Heart left ventricle (tissue), 13 donors: ENCODE data around the gene SLC25A29.

Source experiments
- CTCF ChIP-seq, 12 donors: fragments of 200-600 bp; sonication (generic) in 4 of 12; IDR thresholded peaks; one replicate each; pipeline versions ENCODE4 v1.5.0 to v1.8.0; 2018 to 2022; ENCODE audit warnings: antibody characterized with exemption in 12 of 12, mild to moderate bottlenecking in 5 of 12
- POLR2A ChIP-seq, 2 donors: fragments of 450-650 bp; IDR thresholded peaks; one replicate each; pipeline ENCODE4 v1.6.1; 2017; ENCODE audit warnings: antibody characterized with exemption in 2 of 2, mild to moderate bottlenecking in 2 of 2, moderate library complexity in 2 of 2
- donor health status: ischemic (EF 13 %, LVEDD 7.1; RV severe dilation, severe dysfunction).
- donor health status: DM: no; HTN: yes; CAD: no.
- donor health status: DM: no; HTN: no; CAD: no.
- donor health status: ischemic (EF 25% LVEDD 6.9; RV normal size, moderate dysfunction).
- donor health status: ischemic (EF 25% LVEDD 5.7; RV mildly dilated, moderate dysfunction).
- donor health status: ischemic (EF 35%, LVEDD 5.7; RV mildly dilated, moderate dysfunction).
- donor health status: nonischemic (EF 11% LVEDD 7.7; RV severe dilation, severe dysfunction).
- donor health status: DM: yes; HTN: yes; CAD: no.
- donor health status: PGD.
- donor health status: ischemic (EF 29% LVEDD 5.4; RV normal size, mild dysfunction).
- donor health status: nonischemic (EF 23%, LVEDD 6.1; RV moderate dilation, normal function).

GRCh38 chr14:100321473-100322137 is 15.4 kb upstream of the SLC25A29 start:
- TF ChIP-seq POLR2A (IDR thresholded peaks at IDR 0.05): no peak
- TF ChIP-seq CTCF (IDR thresholded peaks at IDR 0.05): no peak
